Fibroblast of mammary gland (primary cell): ENCODE data around the gene QKI.

Experiments used
- DNase-seq: peaks from one replicate; pipeline ENCODE4 v3.0.0-alpha.2; 2010; ENCODE audit warnings: low read depth
- H3K4me3 ChIP-seq: 2 replicates; pipeline ENCODE4 v1.5.1; 2011; ENCODE audit warnings: low read depth, mild to moderate bottlenecking, low read length, moderate library complexity; ENCODE audit not compliant: control insufficient read depth
- TF ChIP-seq, protein P1 (sequence below): conservative IDR thresholded peaks from 2 replicates; pipeline ENCODE4 v1.5.1; 2011; ENCODE audit warnings: low read depth, low read length, inconsistent platforms; ENCODE audit not compliant: control insufficient read depth, insufficient read depth

The QKI gene

DNA sequence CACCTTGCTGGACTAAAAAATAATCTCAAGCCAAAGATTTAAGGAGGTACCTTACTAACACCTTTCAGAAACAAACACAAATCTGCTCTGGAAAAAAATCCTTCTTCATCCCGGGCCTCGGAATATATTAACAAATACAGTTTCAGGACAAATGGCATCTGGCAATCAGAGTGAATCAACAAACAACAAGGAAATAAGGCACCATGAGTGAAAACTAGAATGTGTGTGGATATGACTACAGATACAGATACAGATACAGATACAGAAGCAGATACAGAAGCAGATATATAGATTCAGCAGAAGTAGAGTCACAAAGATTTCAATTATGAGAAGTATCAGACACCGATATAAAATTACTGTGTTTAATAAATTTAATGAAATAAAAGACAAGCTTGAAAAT lies 178.4 kb downstream of the QKI start:
- TF ChIP-seq, protein P1, sequence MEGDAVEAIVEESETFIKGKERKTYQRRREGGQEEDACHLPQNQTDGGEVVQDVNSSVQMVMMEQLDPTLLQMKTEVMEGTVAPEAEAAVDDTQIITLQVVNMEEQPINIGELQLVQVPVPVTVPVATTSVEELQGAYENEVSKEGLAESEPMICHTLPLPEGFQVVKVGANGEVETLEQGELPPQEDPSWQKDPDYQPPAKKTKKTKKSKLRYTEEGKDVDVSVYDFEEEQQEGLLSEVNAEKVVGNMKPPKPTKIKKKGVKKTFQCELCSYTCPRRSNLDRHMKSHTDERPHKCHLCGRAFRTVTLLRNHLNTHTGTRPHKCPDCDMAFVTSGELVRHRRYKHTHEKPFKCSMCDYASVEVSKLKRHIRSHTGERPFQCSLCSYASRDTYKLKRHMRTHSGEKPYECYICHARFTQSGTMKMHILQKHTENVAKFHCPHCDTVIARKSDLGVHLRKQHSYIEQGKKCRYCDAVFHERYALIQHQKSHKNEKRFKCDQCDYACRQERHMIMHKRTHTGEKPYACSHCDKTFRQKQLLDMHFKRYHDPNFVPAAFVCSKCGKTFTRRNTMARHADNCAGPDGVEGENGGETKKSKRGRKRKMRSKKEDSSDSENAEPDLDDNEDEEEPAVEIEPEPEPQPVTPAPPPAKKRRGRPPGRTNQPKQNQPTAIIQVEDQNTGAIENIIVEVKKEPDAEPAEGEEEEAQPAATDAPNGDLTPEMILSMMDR = no peak

DNA sequence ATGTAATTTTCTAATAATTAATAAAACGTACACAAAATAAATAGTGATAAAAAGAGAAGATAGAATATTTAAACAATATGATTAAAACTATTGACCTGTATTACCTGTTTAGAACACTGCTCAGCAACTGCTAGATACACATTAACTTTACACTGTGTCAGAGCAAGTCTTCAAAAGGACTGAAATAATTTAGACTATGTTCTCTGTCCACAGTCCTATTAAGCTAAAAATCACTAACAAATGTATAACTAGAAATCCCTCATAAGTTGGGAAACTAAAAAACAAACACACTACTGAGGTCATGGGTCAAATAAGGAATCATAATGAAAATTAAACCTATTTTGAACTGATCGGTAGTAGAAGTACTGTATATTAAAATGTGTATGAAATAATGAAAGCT lies 181.7 kb downstream of the QKI start:
- DNase-seq = no peak
- TF ChIP-seq, protein P1 = no peak
- H3K4me3 ChIP-seq = no peak overlapping the region

More for the DNA sequence above, 178.4 kb downstream of the QKI start:
- no peak overlapping the region for H3K4me3 ChIP-seq
- DNase-seq = no peak

DNA sequence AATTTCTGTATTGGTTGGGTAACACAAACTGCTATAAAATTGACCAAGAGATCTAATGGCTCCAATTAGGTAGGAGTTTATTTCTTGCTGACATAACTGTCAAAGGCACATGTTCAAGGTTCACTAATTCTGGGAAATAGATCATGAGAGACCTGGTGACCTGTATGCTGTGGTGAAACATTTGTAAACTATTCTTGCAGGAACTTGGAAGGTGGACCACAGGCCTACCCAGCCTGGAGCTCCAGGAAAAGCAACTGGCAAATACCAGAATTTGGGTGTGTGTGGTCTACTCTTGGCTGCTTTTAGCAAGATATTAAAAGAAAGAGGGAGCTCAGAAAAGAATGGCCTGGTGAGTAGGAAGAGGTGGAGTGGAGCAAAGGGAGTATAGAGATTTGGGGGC lies 184.6 kb downstream of the QKI start:
- DNase-seq = no peak
- H3K4me3 ChIP-seq = no peak overlapping the region
- TF ChIP-seq, protein P1 = no peak

DNA sequence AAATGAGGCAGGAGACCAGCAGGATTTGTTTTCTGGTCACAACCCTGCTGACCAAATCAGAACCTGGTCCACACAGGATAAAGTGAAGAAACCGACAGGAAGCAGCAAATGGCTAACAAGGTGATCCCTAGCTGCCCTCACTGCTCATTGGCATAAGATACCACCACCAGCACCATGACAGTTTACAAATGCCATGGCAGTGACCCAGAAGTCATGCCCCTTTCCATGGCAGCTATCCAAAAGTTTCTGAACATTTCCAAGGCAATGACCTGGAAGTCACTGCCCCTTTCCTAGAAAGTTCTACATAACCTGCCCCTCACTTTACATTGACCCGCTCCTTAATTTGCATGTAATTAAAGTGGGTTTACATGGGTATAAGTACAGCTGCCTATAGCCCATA lies 185.2 kb downstream of the QKI start:
- TF ChIP-seq, protein P1 = no peak

DNA sequence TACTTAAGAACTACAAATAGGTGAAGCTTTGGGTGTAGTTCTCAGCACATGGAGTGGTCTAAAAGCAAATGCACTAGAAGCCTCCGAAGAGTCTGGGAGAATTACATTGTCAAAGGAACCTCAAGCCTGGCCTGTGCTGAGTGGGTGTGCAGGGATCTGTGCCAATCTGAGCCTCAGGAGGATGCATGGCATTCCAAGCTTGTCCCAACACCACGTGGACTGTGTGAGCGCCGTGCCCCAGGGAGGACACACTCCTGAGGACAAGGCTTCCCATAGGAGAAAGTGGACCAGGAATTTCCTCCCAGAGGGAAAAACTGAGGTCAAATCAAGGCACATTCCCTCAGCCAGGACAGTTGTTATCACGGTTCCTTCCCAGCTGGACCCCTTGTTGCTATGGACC lies 185.8 kb downstream of the QKI start:
- H3K4me3 ChIP-seq = no peak overlapping the region
- TF ChIP-seq, protein P1 = no peak
- no peak for DNase-seq

More for the DNA sequence above, 185.2 kb downstream of the QKI start:
- no peak overlapping the region for H3K4me3 ChIP-seq
- no peak for DNase-seq

DNA sequence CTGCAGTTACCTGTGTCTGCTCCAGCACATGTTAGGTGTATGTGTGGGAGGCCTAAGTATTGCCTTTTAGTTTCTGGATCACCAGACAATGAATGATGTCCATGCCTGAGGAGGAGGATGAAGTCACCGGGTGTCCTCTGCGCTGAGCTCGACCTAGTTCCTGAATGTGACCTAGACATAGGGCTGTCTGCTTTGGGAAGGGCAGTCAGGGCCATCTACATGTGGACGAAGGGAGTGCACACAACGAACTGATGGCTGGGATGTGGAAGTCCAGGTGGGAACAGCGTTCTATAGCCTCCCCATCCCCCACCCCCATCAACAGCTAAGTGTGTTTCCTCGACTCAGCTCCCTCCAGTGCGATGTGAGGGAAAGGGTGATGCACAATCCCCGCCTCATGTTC lies 186.3 kb downstream of the QKI start:
- no peak for DNase-seq
- no peak overlapping the region for H3K4me3 ChIP-seq
- TF ChIP-seq, protein P1 = no peak

DNA sequence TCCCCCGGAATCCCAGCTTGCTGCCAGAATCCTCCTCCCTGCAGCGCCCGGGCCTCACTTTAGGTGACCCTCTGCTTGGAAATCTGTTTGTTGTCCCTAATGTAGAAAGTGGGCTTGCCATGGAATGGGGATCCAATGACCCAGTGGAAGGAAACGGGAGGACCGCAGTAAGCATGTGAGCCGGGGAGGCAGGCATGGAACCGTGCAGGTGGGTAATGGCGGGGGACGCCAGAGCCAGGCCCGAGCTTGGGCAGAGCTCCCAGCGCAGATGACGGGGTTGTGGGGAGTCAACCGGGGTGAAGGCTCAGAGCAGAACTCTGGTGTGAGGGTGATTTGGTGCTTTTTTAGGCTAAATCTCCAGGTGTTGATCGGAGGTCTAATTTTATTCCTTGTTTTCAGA lies 188.3 kb downstream of the QKI start:
- TF ChIP-seq, protein P1 = no peak
- H3K4me3 ChIP-seq = no peak overlapping the region
- no peak for DNase-seq
